Ecto neural progenitor cell (in vitro differentiated cells): Measurements from ENCODE around the gene CD22.

Source experiments
- DNase-seq: peaks from one replicate; pipeline ENCODE4 v3.0.0-alpha.2; 2018; ENCODE audit warnings: low spot score

CD22 gene

GRCh38 chr19:35295792-35296462 is 33.1 kb upstream of the CD22 start:
- DNase-seq: no peak

- no peak for DNase-seq
These were observed 32.1 kb upstream of the CD22 start for GRCh38 chr19:35296644-35297514.

GRCh38 chr19:35297515-35297848 is 31.5 kb upstream of the CD22 start:
- no peak for DNase-seq

GRCh38 chr19:35297922-35298321 is 31.1 kb upstream of the CD22 start:
- no peak for DNase-seq

- no peak for DNase-seq
These were observed 30.4 kb upstream of the CD22 start for GRCh38 chr19:35298561-35298972.

- no peak for DNase-seq
These were observed 29.3 kb upstream of the CD22 start for GRCh38 chr19:35299523-35300338.

- no peak for DNase-seq
These were observed 28.7 kb upstream of the CD22 start for GRCh38 chr19:35300339-35300649.

- no peak for DNase-seq
These were observed 27.0 kb upstream of the CD22 start for GRCh38 chr19:35301961-35302360.

- no peak for DNase-seq
These were observed 26.5 kb upstream of the CD22 start for GRCh38 chr19:35302446-35302845.

GRCh38 chr19:35303357-35303915 is 25.6 kb upstream of the CD22 start:
- no peak for DNase-seq

GRCh38 chr19:35304036-35304435 is 25.0 kb upstream of the CD22 start:
- DNase-seq: no peak

GRCh38 chr19:35305181-35305580 is 23.8 kb upstream of the CD22 start:
- DNase-seq: no peak

- DNase-seq: no peak
These were observed 22.3 kb upstream of the CD22 start for GRCh38 chr19:35306473-35307246.

- no peak for DNase-seq
These were observed 21.1 kb upstream of the CD22 start for GRCh38 chr19:35307931-35308330.

GRCh38 chr19:35308910-35309309 is 20.1 kb upstream of the CD22 start:
- DNase-seq: no peak

GRCh38 chr19:35309481-35310279 is 19.3 kb upstream of the CD22 start:
- DNase-seq: no peak

- DNase-seq: no peak
These were observed 18.7 kb upstream of the CD22 start for GRCh38 chr19:35310331-35310730.

- DNase-seq: no peak
These were observed 18.0 kb upstream of the CD22 start for GRCh38 chr19:35310811-35311465.

GRCh38 chr19:35311901-35312665 is 16.9 kb upstream of the CD22 start:
- DNase-seq: no peak

- DNase-seq: no peak
These were observed 15.4 kb upstream of the CD22 start for GRCh38 chr19:35313587-35313986.
